CD4-positive, CD25-positive, alpha-beta regulatory T cell (primary cell): Measurements from ENCODE around the gene FAS. TPM values are rescaled to one million over a fixed set of nuclear protein-coding genes. Genes with fewer than 3 reads are reported as not detected.

Source experiments
- ATAC-seq, 2 donors: fragments of 150-1000 bp; cut with Tn5 transposase; one replicate each; pipeline ENCODE4 v1.10.0; 2021; ENCODE audit warnings: low read depth in 2 of 2, moderate number of reproducible peaks in 2 of 2, moderate library complexity in 1 of 2
- DNase-seq, 3 donors: peaks; one replicate each; pipeline versions ENCODE4 v3.0.0 to v3.0.0-alpha.2; 2012 to 2022; ENCODE audit warnings: mixed read lengths in 1 of 3
- H3K27ac ChIP-seq: one replicate; pipeline ENCODE4 v1.7.0; 2013; ENCODE audit warnings: mild to moderate bottlenecking, low read length; ENCODE audit not compliant: insufficient read depth, poor library complexity, severe bottlenecking
- H3K27me3 ChIP-seq: one replicate; pipeline ENCODE4 v1.7.0; 2013; ENCODE audit warnings: low read length; ENCODE audit not compliant: control insufficient read depth, insufficient read depth
- H3K36me3 ChIP-seq: one replicate; pipeline ENCODE4 v1.7.0; 2013; ENCODE audit warnings: mild to moderate bottlenecking, low read length, moderate library complexity; ENCODE audit not compliant: control insufficient read depth, insufficient read depth
- H3K4me1 ChIP-seq: 2 replicates; pipeline ENCODE4 v1.7.0; 2013; ENCODE audit warnings: mild to moderate bottlenecking, low read length; ENCODE audit not compliant: insufficient read depth, control insufficient read depth, poor library complexity, severe bottlenecking
- H3K4me3 ChIP-seq: one replicate; pipeline ENCODE4 v1.7.0; 2013; ENCODE audit warnings: low read depth, mild to moderate bottlenecking, low read length, moderate library complexity
- H3K9me3 ChIP-seq, 2 experiments: 1 replicate in 1 of 2; 2 replicates in 1 of 2; pipeline ENCODE4 v1.7.0; 2013; ENCODE audit warnings: low read length in 2 of 2, mild to moderate bottlenecking in 1 of 2, moderate library complexity in 1 of 2; ENCODE audit not compliant: control insufficient read depth in 2 of 2
- H3K27ac Mint-ChIP-seq, 3 donors: one replicate each; pipeline ENCODE4 v1.8.0; 2020 to 2022; ENCODE audit warnings: mild to moderate bottlenecking in 3 of 3, mixed read lengths in 3 of 3, moderate library complexity in 2 of 3
- H3K27me3 Mint-ChIP-seq: one replicate; pipeline ENCODE4 v1.8.0; 2022; ENCODE audit warnings: mild to moderate bottlenecking, mixed read lengths
- H3K36me3 Mint-ChIP-seq: one replicate; pipeline ENCODE4 v1.8.0; 2020; ENCODE audit warnings: mixed read lengths
- H3K4me1 Mint-ChIP-seq, 4 donors: one replicate each; pipeline ENCODE4 v1.8.0; 2020 to 2022; ENCODE audit warnings: mixed read lengths in 4 of 4, mild to moderate bottlenecking in 1 of 4
- H3K4me3 Mint-ChIP-seq, 4 donors: one replicate each; pipeline ENCODE4 v1.8.0; 2020 to 2022; ENCODE audit warnings: mild to moderate bottlenecking in 4 of 4, mixed read lengths in 4 of 4, moderate library complexity in 3 of 4
- H3K9me3 Mint-ChIP-seq, 7 donors: one replicate each; pipeline ENCODE4 v1.8.0; 2020 to 2022; ENCODE audit warnings: mixed read lengths in 7 of 7, mild to moderate bottlenecking in 3 of 7, moderate library complexity in 2 of 7
- polyA plus RNA-seq, 4 donors: library from polyadenylated mRNA; unstranded; fragments of 300-500 nt; fragmentation: Illumina TruSeq; gene quantifications; one replicate each; pipeline ENCODE4 v1.2.3, GENCODE V29; 2021
- total RNA-seq: library from RNA; stranded (reverse); gene quantifications from one replicate; pipeline ENCODE4 v1.2.3, GENCODE V29; 2022

FAS gene
- total and polyA plus RNA-seq, 5 donors from 2014 or later: 84.3 to 169 (median 123) TPM

GRCh38 chr10:88949912-88950837 is 40.4 kb upstream of the FAS start:
- Mint-ChIP-seq H3K27me3 (no peaks in the 10 kb centered on the region), H3K9me3 (no peaks in the 10 kb centered on the region), H3K4me3 (no peak overlapping the region), H3K27ac (no peak overlapping the region), H3K4me1 (peaks cover 3 to 21% (median 11%) of the 10 kb centered on the region in 4 donors), H3K36me3 (peaks cover 28% of the 10 kb centered on the region)
- Histone ChIP-seq H3K4me1 (no peaks in the 10 kb centered on the region), H3K4me3 (no peak overlapping the region), H3K9me3 (no peaks in the 10 kb centered on the region), H3K27ac (no peak overlapping the region), H3K36me3 (no peaks in the 10 kb centered on the region), H3K27me3 (no peaks in the 10 kb centered on the region)
- DNase-seq (no peak), ATAC-seq (no peak)

DNA sequence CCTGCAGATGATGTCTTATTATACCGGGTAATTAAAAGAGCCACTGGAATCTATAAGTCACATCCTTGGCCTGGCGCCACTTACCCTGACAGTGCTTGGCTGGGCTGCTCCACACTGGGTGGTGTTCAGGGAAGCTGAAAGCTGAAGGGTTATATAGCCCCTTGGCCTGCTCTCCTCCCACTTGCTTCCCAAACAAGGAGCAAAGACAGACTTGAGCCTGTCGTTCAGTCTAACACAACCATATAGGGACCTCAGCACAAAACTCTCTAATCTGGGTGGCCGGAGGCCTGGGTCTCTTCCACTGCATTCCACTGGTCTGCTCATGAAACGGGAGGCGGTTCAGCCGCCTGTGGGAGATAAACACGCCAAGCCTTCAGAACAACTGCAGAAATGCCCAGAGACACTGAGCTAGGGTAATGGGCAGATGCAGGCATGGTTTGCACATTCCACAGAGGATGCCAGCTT is 37.9 kb upstream of the FAS start, which contains the start of gene ACTA2:
Gene ACTA2 (minus strand): TSS at position 127 of the 465 bp plus-strand sequence. CDS start 3,843 bp downstream, outside the sequence.
- DNase-seq: no peak
- Mint-ChIP-seq H3K9me3 (no peaks in the 10 kb centered on the region), H3K27me3 (no peaks in the 10 kb centered on the region), H3K4me1 (peaks cover 0 to 22% (median 8%) of the 10 kb centered on the region in 4 donors), H3K27ac (no peak within 1 kb of the TSS), H3K4me3 (peak within 1 kb of the TSS in 1 of 4 donors; percentile 54), H3K36me3 (peaks cover 20% of the 10 kb centered on the region)
- Histone ChIP-seq H3K27ac (no peak within 1 kb of the TSS), H3K9me3 (no peaks in the 10 kb centered on the region), H3K36me3 (no peaks in the 10 kb centered on the region), H3K4me1 (no peaks in the 10 kb centered on the region), H3K27me3 (no peaks in the 10 kb centered on the region), H3K4me3 (no peak within 1 kb of the TSS)
- no peak for ATAC-seq

DNA sequence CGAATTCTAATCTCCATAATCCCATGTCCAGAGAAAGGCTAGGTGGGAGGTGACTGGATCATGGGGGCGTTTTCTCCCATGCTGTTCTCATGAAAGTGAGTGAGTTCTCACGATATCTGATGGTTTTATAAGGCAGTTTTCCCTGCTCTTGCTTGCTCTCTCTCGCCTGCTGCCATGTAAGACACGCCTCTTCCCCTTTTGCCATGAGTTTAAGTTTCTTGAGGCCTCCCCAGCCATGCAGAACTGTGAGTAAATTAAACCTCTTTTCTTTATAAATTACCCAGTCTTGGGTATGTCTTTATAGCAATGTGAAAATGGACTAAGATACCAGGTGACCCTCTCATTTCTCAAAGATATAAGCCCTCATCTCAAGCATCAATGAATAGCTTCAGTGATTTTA is 36.9 kb upstream of the FAS start:
- no peaks in the 10 kb centered on the region for H3K27me3 Mint-ChIP-seq
- no peak overlapping the region for H3K27ac Mint-ChIP-seq
- peaks cover 18% of the 10 kb centered on the region for H3K36me3 Mint-ChIP-seq
- H3K9me3 Mint-ChIP-seq: no peaks in the 10 kb centered on the region
- no peak for DNase-seq
- no peaks in the 10 kb centered on the region for H3K27me3 ChIP-seq
- peaks cover 0 to 22% (median 8%) of the 10 kb centered on the region in 4 donors for H3K4me1 Mint-ChIP-seq
- no peaks in the 10 kb centered on the region for H3K4me1 ChIP-seq
- no peak overlapping the region for H3K27ac ChIP-seq
- no peak for ATAC-seq
- H3K9me3 ChIP-seq: no peaks in the 10 kb centered on the region
- H3K4me3 ChIP-seq: no peak overlapping the region
- H3K4me3 Mint-ChIP-seq: peak overlapping the region in 1 of 4 donors; percentile 54
- H3K36me3 ChIP-seq: no peaks in the 10 kb centered on the region

DNA sequence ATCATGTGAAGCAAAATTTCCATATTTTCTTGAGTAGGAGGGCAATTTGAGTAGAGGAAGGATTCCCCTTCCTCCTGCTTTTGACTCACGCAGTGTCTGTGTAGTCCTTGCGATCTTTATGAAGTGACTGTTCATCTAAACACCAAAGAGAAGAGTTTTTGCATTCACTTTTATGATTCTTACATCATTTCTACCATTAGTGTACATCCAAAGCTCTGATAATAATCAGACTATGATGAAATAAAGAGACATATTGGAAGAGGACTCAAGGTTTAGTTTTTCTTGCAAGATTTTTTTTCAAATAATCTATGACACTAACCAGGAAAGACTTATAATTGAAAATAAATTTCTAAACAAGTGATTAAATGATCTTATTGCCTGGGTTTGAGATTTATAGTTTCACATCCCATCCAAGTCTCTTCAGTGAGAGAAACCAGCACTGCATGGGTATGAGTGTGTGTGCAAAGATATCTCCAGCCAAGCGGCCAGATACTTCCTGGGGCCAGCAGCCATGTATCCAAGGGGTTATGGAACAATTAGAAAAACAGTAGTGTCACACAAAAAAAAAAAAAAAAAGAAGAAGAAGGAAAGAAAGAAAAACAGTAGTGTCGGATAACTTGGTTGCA is 36.0 kb upstream of the FAS start:
- H3K4me1 Mint-ChIP-seq: peaks cover 0 to 22% (median 8%) of the 10 kb centered on the region in 4 donors
- Histone ChIP-seq H3K36me3 (no peaks in the 10 kb centered on the region), H3K4me3 (no peak overlapping the region), H3K9me3 (no peaks in the 10 kb centered on the region), H3K4me1 (no peaks in the 10 kb centered on the region), H3K27ac (no peak overlapping the region), H3K27me3 (no peaks in the 10 kb centered on the region)
- no peak overlapping the region for H3K4me3 Mint-ChIP-seq
- ATAC-seq (no peak), DNase-seq (no peak)
- peaks cover 14% of the 10 kb centered on the region for H3K36me3 Mint-ChIP-seq
- H3K9me3 Mint-ChIP-seq: no peaks in the 10 kb centered on the region
- no peak overlapping the region for H3K27ac Mint-ChIP-seq
- H3K27me3 Mint-ChIP-seq: peaks cover 2% of the 10 kb centered on the region

- Mint-ChIP-seq H3K4me3 (no peak overlapping the region), H3K36me3 (peaks cover 4% of the 10 kb centered on the region), H3K9me3 (no peaks in the 10 kb centered on the region), H3K27ac (no peak overlapping the region), H3K27me3 (peaks cover 4% of the 10 kb centered on the region), H3K4me1 (peaks cover 12 to 25% (median 20%) of the 10 kb centered on the region in 4 donors)
- Histone ChIP-seq H3K27me3 (no peaks in the 10 kb centered on the region), H3K36me3 (no peaks in the 10 kb centered on the region), H3K9me3 (no peaks in the 10 kb centered on the region), H3K4me3 (no peak overlapping the region), H3K4me1 (peaks cover 10% of the 10 kb centered on the region), H3K27ac (no peak overlapping the region)
- ATAC-seq: no peak
- no peak for DNase-seq
These were observed 33.2 kb upstream of the FAS start for GRCh38 chr10:88957381-88957780.

DNA sequence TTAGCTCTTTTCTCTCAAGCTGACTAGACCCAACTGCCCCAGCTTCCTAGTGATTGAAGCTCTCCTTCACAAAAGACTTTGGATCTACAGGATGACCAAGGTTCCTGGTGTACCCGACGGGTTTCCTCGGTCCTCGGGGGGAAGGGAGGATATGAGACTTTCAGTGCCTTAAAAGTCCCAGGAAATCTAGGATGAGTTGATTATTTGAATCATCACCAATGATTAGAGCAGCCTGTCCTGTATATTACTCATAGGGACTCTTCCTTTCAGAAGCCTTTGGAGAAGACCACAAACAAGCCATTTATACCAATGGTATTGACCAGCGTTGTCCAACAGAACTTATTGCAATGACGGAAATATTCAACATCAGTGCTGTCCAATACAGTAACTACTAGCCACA is 31.9 kb upstream of the FAS start:
- H3K9me3 ChIP-seq: no peaks in the 10 kb centered on the region

DNA sequence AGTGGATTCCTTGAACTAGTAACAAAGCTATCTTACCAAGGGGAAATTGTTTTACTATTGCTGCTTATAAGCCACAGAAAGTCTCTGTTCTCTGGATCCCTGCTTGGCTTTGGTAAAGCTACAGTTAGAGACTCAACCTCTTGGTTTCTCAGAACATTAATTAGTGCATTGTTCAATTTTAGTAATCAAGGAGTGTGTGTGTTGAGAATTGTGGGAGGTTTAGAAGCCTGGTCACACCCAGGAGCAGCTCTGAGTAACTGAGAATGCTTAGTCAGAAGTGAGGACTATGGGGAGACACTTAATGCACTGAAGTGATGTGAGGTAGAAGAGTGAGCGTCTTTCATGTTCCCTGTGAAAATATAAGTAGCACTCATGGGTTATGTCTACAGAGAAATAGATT is 29.8 kb upstream of the FAS start:
- Histone ChIP-seq H3K9me3 (no peaks in the 10 kb centered on the region), H3K4me1 (peaks cover 12% of the 10 kb centered on the region), H3K36me3 (no peaks in the 10 kb centered on the region), H3K27ac (no peak overlapping the region), H3K27me3 (no peaks in the 10 kb centered on the region), H3K4me3 (no peak overlapping the region)
- peaks cover 4% of the 10 kb centered on the region for H3K27me3 Mint-ChIP-seq
- no peak for DNase-seq
- peaks cover 3% of the 10 kb centered on the region for H3K36me3 Mint-ChIP-seq
- peaks cover 0 to 2% (median 0%) of the 10 kb centered on the region in 7 donors for H3K9me3 Mint-ChIP-seq
- H3K27ac Mint-ChIP-seq: no peak overlapping the region
- ATAC-seq: no peak
- no peak overlapping the region for H3K4me3 Mint-ChIP-seq
- peaks cover 11 to 24% (median 17%) of the 10 kb centered on the region in 4 donors for H3K4me1 Mint-ChIP-seq

More for the DNA sequence above, 31.9 kb upstream of the FAS start:
- H3K4me3 ChIP-seq: no peak overlapping the region
- ATAC-seq: no peak
- peaks cover 2% of the 10 kb centered on the region for H3K36me3 Mint-ChIP-seq
- no peaks in the 10 kb centered on the region for H3K27me3 ChIP-seq
- no peak overlapping the region for H3K4me3 Mint-ChIP-seq
- H3K9me3 Mint-ChIP-seq: peaks cover 0 to 2% (median 0%) of the 10 kb centered on the region in 7 donors
- H3K4me1 ChIP-seq: peaks cover 12% of the 10 kb centered on the region
- H3K27me3 Mint-ChIP-seq: peaks cover 4% of the 10 kb centered on the region
- H3K36me3 ChIP-seq: no peaks in the 10 kb centered on the region
- H3K27ac Mint-ChIP-seq: no peak overlapping the region
- H3K4me1 Mint-ChIP-seq: peaks cover 11 to 24% (median 22%) of the 10 kb centered on the region in 4 donors
- no peak overlapping the region for H3K27ac ChIP-seq
- no peak for DNase-seq
